NCI-H2081 treated with DMSO at 0.1 percent for 48 hours (cell line): ENCODE results near the gene GPR55.

Experiments
- DNase-seq: peaks from one replicate; lab custom pipeline; 2025; lab: John Stamatoyannopoulos, UW

The GPR55 gene

DNA sequence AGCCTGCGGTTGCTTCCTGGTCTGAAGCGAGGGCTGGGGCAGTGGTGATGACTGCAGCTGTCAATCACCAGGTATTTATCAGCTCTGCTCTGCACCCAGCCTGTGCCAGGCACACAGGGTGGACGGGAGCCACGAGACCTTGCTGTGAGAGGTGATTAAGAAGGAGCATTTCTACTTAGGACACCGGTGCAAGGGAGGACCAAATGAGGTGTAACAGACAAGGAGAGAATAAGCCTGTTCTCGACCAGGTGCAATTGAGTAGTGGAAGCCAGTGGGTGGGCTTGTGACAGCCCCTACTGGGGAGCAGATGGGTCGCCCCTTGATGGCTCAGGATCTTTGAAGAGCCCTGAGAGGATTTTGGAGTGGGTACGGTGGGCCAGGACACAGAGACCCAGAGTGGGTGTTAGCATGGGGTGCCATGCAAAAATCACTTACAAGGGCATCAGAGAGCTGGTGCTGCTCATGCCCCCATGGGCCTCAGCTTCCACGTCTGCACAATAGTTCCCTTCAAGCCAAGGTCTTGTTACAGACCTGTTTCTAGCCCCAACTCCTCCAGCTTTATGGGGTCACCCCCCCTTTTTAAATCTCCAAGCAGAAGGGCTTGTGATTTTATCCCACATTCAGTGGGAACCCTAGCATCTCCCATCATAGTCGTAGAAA is 24.6 kb downstream of the GPR55 start:
- no peak for DNase-seq

DNA sequence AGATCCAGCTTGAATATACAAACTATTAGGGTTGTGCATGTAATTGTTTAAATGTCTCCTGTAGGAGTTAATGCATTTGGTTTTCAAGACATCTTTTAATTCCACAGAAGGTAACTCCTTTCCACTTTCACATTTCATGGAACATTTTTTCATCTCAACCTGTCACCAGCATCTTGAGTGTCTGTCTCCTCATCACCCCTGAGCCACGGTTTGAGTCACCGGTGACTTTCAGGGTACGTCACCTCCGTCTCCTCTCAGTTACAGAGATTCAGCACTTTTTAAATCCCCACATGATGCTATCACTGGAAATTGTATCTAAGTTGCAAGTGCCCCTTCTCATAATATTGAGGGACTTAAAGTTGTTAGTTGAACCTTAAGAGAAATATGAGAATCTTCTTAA is 25.3 kb downstream of the GPR55 start:
- no peak for DNase-seq

DNA sequence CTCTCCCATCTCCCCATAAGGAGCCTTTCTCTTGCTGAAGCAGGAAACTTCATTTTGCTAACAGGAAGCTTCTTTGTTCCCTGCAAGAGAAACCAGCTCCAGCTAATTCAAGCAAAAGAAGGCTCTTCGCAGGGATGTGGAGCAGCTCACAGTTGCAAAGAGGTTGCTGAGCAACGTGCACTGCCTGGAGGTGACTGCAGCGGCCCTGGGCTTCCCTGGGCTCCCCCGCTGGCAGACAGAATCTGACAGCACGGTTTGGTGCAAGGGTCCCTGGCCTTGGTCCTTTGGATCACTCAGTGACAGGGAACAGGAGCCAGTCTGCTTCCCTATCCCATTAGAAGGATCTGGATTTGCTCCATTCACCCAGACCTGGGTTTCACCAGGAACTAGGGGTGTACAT is 25.8 kb downstream of the GPR55 start:
- DNase-seq = no peak

DNA sequence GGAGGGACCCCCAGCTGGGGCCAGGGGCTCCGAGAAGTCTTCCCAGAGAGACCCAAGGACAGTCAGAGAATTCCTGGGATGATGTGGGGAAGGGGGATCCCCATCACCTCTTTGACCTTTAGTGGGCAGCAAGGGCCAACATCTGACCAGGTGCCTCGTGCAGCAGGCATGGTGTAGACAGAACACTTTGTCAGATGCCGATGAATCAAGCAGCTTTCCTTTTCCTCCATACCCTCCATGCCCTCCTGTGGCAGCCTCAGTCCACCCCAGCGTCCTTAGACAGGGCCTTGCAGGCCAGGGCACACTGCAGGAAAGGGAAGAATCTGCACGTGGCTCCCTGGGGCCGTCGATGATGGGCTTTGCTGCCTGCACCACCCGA is 26.3 kb downstream of the GPR55 start:
- DNase-seq = no peak

DNA sequence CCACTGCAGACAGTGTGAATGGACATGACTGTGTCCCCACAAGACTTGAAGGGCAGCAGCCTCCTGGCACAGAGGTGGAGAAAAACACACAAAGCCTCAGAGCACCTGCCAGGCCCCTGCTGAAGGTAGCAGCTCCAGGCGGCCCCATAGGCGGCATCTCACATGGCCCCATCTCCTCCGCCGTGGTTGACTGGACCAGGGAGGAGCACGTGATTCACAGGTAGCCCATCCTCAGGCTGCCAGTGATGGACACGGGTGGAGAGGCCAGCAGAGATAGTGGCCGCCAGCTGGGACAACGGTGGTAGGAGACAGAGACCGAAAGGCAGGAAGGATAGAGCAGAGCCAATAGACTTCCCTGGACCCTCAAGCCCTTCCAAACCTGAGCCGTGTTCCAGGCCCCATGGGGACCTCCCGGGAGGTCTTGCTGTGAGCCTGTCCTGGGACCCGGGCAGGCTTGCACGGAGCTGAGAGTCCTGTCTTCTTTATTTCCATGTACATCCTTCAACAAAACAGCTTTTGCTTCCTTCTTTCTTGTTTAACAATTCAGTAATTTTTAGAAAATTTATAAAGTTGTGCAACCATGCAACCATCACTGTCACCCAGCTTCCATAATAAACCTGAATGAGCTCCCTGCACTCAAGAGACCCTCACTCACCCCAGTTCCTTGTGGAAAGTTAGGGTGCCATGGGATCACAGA is 26.9 kb downstream of the GPR55 start:
- no peak for DNase-seq

DNA sequence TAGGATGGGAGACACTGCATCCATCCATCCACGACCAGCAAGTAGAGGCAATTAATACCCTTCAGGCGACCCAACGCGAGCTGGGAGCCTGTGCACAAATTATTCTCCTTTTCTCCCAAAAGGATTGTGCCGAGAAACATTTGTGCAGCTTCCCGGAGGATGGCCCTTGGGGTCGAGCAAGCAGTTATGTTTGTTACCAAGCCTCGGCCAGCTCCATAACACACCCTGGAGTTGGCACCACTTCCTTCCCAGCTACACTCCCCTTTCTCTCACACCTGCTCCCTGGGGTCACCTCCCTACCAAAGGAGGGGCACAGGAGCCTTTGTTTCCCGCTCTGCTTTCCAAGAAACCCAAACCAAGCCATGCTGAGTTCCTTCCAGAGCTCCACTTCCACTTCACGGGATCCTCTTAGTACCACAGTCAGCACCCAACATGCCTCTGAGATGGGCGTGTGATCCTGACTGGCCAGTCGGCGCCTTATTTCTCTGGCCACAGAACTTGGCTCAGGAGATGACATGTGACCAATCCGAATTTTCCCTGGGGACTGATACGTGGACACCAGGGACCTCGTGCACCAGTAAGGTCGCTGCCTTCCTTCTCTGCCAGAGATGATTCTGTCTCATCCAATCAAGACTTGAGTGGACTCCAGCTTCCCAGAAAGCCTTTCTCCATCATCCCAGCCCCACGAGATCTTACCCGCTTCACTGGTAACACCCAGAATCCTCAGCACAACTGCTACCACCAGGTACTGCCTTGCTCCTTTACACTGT is 28.5 kb downstream of the GPR55 start:
- DNase-seq = no peak

DNA sequence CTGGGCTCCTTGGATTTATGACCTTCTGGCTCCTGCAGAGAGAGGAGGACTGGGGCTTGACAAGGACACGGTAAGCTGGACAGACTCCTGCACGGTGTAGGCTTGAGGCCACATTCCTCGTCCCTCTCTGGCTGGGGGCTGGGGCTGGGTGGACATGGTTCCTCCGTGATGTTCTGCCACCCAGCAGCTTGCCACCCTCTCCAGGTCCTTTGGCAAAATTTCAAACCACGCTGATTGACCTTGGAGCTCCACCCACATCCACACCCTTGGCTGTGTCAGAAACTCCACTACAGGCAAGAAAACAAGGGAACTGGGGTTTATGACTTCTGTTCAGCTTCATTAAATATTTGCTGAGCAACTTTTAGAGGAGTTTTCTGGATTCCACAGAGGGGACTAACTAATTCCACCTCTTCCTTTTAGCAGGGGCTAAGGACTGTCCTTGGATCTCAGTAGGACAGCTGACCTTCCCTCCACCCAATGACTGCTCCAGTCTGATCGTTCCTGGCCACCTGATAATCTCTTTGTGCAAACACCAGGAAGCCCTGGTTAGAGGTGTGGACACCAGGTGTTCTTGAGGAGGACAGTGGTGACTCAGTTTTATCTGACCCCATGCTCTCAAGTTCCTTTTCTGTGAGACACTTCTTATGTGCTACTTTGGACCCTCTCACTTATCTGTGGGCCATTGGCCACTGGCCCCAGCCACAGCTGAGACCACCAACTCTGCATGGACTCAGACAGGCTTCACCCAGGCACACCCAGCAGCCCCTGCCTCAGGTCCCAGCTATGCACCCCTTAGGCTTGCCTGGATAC is 29.3 kb downstream of the GPR55 start:
- DNase-seq = no peak

DNA sequence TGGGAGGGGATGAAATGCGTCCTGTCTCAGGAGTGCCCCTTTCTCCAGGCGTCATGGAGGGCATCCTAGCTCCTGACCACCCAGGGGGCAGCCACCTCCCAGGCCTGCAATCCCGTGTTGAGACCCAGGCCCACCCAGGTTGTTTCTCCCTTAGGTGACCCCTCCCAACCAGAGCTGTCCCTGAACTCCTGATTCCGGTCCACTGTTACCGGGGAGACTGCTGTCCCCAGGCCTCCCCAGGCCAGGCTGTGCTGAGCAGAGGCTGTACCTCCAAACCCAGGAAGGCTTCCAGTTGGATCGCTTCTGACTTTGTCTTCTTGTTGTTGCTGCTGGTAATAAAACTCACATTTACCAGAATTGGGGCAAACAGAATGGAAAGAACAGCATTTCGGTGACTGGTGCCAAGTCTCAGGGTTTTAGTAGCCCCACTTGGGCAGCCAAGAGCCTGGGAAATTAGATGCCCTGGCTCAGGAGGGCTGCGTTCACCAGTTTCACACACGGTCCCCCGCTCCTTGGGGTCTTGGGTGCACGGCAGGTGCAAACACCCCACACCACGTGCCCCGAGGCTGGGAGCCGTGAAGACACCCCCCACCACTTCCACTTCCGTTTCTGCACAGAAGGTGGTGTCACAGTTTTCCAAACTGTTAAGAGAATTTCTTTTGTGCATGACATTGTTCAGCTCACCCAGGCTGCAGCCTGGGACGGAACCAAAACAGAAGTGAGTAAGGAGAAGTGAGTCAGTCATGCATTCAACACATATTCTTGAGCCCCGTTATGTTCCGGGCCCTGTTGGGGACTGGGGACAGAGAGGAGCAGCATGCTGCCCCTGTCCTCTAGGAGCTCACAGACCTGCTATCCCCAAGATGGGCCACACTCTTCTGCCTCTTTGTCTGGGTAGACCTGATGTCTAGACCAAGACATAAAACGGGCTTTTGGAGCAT is 30.9 kb downstream of the GPR55 start:
- DNase-seq = no peak

DNA sequence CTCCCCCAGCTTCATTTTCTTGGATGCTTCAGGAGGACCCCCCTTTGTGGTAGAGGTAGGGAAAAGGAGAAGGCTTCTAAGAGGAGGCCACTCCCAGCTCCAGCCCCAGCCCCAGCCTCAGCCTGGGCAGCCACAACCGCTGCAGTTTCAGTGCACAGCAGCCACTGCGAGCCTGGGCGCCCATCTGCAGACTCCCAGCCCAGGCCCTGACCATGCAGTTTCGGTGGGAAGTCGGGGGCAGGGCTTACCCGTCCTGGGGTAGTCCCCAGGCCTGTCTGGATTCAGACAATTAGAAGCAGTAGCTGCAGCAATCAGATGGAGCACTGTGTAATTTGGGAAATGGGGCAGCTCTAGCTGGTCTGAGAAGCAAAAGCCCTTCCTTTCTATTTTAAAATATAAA is 31.7 kb downstream of the GPR55 start:
- DNase-seq = no peak

DNA sequence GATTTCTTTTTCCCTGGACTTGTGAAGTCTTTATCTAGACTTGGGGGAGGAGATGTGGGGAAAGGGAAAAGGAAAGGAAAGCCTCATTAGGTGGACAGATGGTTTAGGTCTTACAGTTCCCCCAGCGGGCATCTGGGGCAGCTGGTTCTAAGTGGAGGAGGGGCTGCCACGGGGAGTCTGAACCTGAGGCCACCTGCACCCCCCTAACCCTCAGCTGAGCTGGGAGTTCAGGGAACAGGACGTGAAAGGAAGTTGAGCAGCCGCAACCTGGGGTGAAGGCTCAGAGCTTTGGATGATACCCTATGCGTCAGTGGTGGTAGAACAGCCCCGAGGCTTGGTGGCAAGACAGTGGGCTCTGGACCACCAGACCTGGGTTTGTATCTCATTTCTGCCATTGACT is 33.5 kb downstream of the GPR55 start:
- no peak for DNase-seq

DNA sequence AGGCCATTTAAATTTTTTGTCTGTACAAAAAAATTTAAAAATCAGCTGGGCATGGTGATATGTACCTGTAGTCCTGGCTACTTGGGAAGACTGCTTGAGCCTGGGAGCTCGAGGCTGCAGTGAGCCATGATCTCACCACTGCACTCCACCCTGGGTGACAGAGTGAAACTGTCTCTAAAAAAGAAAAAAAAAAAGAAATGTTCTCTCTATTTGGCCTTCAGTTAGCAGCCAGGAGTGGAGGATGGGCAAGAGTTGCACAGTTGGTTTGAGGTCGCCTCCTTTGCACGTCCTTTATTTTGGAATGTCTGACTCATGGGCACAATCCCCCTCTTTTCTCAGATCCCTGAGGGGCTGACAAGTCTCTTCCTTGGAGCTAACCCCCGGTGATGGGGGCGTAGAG is 34.0 kb downstream of the GPR55 start:
- no peak for DNase-seq

DNA sequence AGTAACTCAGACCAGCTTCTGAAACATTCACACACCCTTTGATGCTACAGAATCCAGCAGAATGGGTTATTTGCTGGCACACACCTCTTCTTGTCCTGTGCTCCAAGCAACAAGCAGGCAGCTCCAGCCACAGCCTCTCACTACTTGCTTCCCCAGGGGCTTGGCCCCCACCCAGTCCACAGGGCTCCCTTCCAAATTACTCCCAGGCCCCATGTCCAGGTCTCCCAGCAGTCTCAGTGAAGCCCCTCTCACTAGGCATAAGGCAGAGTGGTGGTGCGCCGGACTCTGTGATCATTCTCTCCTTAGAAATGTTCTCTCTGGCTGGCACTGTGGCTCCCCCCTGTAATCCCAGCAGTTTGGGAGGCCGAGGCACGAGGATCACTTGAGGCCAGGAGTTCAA is 34.4 kb downstream of the GPR55 start:
- no peak for DNase-seq

DNA sequence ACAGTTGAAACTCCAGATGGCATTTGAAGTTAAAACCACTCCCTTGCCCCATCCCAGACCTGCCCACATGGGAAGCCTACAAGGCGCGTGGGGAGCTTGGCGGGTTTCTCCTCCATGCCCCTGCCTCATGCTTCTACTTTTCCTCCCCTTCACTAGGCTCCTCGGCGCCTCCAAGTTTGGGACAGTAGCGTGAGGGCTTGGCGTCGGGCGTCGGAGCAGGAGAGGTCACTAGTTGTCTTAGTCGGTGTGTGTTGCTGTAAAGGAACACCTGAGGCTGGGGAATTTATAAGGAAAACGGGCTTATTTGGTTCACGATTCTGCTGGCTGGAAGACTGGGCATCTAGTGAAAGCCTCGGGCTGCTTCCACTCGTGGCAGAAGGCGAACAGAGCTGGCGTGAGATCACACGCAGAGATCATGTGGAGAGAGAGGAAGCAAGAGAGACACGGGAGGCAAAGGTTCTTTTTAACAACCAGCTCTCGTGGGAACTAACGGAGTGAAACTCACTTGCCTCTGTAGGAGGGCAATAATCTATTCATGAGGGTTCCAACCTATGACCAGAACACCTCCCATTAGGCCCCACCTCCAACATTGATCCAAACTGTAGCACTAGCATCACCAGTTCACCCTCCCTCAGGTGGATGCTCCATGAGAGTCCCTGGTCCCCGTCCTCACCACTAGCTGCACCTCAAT is 35.0 kb downstream of the GPR55 start:
- DNase-seq = no peak

DNA sequence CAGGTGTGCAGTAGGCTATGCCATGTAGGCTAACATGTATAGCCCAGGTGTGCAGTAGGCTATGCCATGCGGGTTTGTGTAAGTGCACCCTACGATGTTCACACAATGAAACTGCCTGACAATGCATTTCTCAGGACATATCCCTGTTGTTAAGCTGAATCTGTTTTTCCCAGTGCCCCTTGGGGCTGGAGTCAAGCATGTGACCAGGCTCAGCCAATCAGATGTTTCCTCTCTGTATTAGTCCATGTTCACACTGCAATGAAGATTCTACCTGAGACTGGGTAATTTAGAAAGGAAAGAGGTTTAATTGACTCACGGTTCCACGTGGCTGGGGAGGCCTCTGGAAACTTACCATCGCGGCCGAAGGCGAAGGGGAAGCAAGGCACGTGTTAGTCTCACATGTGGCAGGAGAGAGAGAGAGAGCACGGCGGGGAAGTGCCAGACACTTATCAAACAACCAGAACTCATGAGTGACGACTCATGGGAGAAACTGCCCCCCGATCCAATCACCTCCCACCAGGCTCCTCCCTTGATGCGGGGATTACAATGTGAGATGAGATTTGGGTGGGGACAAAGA is 36.1 kb downstream of the GPR55 start:
- no peak for DNase-seq

DNA sequence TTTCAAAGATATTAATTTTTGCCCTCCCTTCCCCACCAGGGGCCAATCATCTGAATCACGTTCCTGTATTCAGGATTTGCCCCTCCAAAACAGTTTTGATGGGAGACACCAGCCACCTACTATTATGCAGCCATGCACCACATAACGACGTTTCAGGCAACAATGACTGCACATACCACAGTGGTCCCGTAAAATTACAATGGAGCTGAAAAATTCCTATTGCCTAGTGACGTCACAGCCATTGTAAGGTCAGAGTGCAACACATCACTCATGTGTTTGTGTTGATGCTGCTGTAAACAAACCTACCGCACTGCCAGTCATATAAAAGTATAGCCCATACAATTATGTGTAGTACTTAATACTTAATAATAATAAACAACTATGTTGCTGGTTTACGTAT is 37.7 kb downstream of the GPR55 start:
- no peak for DNase-seq

DNA sequence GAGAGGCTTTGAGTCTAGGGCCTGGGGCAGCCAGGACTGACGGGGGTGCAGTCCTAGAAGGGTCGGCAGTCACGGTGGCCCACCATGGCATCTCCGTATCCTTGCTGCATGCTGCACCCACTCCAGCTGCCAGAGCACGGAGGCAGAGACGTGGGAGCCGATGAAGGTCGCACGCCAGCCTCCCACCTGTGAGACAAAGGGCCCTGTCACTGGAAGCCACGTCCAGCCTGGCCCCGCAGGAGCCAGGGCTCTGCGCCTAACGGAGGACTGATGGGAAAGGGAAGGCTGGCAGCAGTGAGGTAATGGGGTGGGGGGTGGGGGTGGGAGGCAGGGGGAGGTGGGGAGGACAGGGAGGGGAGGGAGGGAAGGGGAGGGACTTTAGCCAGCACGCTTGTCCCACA is 38.4 kb downstream of the GPR55 start:
- DNase-seq = no peak

DNA sequence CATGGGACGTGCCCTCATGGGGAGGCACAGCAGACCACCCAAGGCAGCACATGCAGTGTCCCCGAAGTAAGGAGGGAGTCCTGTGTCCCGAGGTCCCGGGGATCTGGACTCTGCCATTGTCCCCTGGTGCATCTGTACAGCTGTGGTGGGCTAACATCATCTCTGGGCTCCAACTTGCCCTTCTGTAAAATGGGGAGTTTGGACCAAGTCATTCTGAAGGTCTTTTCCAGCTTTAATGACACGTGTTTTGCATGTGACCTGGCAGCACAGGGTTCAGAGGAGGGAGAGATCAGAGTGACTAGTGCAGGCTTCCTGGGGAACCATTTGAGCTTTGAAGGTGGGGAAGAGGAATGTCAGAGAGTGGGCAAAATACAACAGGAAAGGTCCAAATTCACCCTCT is 38.8 kb downstream of the GPR55 start:
- no peak for DNase-seq

DNA sequence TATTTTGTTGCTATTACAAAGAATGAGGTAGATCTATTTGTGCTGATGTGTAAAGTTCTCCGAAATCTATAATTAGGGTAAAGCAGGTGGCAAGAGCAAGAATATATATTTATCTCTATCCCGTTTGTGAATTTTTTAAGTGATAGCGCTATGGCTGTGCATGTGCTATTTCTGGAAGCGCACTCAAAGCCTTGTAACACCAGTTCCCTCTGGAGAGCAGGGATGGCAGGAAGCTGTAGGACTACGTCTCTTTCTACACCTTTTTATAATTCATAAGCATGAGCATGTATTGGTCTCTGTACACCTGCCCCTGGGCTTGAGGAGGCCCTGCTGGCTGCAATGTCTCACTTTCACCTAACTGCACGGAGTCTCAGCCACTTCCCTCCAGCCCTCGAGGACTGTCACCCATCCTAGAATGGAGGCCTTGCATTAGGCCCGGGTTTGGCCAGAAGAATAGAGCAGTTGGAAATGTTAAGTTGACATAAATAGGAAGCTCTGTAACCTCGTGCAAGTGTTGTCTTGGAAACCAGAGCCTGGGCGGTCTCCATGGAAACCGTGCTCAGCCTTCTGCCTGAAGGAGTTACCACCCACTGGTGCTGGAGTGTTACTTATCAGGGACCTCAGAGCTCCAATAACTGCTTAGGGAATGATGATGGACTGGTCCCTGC is 39.4 kb downstream of the GPR55 start:
- no peak for DNase-seq

DNA sequence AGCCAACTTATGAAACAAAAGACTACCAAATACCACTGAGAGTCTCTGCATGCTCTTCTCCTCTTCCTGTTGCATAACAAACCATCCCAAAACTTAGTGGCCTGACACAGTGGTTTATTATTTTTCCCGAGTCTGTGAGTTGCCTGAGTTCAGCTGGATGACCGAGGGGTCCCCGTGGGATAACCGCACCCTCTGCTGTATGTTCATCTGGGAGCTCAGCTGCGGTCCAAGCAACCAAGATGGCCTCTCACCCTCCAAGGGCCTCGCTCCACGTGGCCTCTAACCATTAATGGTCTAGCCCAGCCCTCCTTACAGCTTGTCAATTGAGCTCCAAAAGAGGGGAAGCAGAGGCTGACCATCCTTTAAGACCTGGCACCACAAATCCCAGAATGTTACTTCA is 43.2 kb downstream of the GPR55 start:
- no peak for DNase-seq

DNA sequence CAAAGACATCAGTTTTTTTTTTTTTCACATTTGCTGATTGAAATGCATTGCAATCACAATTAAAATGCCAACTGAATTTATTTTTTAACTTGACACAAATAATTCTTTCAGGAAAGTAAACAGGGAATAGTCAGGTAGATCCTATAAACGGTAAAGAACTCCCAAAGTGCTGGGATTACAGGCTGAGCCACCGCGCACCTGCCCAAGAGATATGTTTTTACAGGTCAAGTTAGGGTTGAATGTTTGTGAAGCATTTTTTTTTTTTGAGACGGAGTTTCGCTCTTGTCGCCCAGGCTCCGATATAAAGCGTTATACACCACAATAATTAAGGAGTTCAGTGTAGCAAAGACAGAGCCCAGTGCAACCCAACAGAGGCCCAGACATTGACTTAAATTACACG is 45.2 kb downstream of the GPR55 start:
- no peak for DNase-seq
